ENCODE measurements around the gene TUBGCP3.

DNA sequence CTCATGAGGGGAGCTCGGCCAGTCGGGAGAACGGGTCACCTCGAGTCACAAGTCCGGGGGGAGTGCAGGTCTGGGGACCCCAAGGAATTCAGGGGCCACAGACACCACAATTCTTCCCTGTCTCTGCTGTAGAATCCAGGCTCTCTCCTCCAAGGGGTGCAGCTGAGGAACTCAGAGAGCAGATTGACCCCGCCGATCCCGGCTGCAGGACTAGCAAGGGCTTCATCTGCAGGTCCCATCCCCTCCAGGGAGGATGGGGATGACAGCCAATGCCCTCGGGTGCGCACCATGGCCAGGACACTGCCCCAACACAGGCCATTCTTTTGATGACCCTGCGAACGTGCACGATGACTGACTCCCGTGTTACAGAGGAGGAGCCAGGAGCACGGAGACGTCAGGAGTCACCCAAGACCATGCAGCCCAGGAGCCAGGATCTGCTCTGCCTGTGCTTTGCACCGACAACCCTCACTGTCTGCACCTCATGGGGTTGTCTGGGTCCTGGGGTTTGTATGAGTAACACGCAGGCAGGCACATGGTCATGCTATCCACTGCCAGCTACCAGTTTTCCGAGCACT is 48.5 kb upstream of the TUBGCP3 start:
- TF ChIP-seq, protein P1, sequence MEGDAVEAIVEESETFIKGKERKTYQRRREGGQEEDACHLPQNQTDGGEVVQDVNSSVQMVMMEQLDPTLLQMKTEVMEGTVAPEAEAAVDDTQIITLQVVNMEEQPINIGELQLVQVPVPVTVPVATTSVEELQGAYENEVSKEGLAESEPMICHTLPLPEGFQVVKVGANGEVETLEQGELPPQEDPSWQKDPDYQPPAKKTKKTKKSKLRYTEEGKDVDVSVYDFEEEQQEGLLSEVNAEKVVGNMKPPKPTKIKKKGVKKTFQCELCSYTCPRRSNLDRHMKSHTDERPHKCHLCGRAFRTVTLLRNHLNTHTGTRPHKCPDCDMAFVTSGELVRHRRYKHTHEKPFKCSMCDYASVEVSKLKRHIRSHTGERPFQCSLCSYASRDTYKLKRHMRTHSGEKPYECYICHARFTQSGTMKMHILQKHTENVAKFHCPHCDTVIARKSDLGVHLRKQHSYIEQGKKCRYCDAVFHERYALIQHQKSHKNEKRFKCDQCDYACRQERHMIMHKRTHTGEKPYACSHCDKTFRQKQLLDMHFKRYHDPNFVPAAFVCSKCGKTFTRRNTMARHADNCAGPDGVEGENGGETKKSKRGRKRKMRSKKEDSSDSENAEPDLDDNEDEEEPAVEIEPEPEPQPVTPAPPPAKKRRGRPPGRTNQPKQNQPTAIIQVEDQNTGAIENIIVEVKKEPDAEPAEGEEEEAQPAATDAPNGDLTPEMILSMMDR (IDR thresholded peaks at IDR 0.05) = no peak
- no peak for TF ChIP-seq POLR2A (IDR thresholded peaks at IDR 0.05)
